Fibroblast of peridontal ligament (primary cell): ENCODE measurements around the gene SLC19A1.

Source experiments
- DNase-seq: peaks from one replicate; pipeline ENCODE4 v3.0.0-alpha.2; 2010; ENCODE audit errors: extremely low read depth

The SLC19A1 gene

GRCh38 chr21:45454060-45454925 is 87.9 kb downstream of the SLC19A1 start:
- no peak for DNase-seq

DNA sequence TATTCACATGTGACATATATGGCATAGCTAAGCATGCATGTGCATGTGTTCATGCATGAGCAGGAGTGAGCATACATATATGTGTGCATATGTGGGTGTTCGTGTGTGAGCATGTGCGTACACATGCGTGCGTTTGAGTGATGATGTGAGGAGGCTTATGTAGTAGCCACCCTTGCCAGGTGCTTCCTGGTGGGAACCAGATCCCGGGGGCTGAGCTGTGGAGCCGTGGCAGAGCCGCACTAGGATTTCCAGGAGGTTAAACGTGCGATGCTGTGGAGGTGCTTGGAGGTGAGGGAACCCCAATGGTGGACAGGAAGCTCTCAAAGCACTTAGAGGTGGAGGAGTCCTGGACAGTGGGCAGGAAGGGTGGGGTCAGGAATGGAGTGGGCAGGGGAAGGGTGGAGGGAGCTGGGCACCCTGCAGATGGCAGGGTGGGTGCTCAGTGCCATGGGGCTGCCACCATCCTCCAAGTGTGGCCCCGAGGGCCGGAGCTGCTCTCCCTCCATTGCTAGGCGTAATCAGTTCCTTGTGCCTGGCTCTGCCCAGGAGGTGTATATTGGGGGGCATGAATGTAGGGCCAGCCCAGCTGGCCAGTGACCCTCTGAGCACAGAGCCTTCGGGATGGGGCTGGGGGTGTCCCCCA is 88.8 kb downstream of the SLC19A1 start:
- DNase-seq, result no peak

DNA sequence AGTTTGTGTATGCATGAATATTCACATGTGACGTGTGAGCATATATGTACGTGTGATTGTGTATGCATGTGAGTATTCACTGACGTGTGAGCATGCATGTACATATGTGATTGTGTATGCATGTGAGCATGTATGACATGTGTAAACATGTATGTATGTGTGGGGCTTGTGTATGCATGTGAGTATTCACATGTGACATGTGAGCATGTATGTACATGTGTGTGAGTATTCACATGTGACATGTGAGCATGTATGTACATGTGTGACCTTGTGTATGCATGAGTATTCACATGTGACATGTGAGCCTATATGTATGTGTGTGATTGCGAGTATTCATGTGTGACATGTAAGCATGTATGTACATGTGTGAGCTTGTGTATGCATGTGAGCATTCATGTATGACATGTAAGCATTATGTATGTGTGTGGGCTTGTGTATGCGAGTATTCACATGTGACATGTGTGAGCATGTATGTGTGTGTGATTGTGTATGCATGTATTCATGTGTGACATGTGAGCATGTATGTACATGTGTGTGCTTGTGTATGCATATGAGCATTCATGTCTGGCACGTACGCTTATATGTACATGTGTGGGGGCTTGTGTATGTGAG is 89.4 kb downstream of the SLC19A1 start:
- DNase-seq, result no peak

DNA sequence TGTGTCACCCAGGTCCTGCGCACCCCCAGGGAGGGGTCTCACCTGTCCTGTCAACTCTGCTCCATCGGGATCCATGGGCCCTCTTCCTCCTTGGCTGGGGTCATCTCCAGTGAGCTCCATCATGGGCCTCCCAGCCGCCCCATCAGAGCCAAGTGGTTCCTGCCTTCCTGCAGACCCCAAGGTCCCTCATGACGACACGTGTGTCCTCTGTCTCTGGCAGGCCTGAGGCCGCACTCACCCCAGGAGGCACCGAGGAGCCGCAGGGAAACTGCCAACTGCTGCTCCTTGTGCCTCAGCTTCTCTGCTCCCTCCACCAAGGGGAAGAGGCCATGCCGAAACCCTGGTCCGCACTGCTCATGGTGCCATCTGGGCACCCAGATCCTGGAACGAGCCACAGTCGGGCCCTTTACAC is 90.5 kb downstream of the SLC19A1 start:
- no peak for DNase-seq

DNA sequence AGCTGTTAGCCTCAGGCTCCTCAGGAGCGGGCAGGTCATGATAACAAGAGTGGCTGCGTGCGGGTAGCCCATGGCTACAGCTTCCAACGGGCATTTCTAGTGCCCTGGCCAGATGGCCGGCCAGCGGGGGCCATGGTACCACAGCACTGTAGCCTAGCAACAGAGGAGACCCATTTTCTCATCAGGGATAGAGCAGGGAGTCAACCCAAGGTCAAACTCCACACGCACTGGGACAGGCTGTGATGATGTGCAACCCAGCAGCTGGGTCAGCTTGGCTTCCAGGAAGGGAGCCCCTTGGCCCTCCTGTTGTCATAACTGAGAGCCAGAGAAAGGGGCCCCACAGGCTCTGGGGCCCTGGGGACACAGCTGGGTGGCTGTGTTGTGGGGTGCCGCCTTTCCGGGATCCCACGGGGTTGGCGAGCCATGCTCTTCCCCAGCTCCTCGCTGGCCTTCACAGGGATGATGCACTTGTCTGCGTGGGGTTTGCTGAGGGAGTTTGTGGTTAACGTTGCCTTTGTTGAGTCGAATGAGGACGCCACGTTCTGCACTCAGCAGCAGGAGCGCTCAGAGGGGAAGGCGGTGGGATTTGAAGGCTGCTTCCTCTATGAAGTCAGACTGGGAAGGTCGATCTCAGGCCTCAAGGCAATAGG is 91.0 kb downstream of the SLC19A1 start:
- DNase-seq, result no peak

- no peak for DNase-seq
Observed at GRCh38 chr21:45450423-45451090, 91.7 kb downstream of the SLC19A1 start.

- no peak for DNase-seq
Observed at GRCh38 chr21:45449658-45450422, 92.4 kb downstream of the SLC19A1 start.

GRCh38 chr21:45448810-45449657 is 93.2 kb downstream of the SLC19A1 start:
- no peak for DNase-seq

DNA sequence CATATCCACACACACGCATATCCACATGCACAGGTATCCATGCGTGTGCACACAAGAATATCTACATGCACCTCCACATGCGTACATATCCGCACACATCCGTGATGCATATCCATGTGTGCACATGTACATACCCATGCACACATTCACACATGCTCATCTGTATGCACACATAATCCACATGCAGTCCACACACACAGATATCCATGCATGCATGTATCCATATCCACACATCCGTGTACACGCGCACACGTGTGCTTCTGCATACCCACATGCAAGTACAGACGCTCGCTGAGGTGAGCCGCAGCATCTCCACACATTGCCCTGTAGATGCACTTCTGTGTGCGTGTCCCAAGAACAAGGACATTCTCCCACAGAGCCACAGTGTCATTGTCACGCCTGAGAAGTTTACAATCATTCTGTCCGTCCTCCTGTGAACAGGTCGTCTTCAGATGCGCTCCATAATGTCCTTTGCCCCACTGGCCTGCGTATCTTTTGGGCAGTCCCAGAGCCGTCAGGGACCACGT is 93.9 kb downstream of the SLC19A1 start:
- DNase-seq, result no peak
